LNCAP (cell line): ENCODE measurements around the gene MTF2.

ENCODE experiments used
- CTCF ChIP-seq: fragments of 450-650 bp; IDR thresholded peaks from 2 replicates; pipeline ENCODE4 v1.5.1; 2017; ENCODE audit warnings: mild to moderate bottlenecking

MTF2 gene

GRCh38 chr1:93124556-93125355 lies 45.7 kb downstream of the MTF2 start:
- TF ChIP-seq CTCF, result no peak

GRCh38 chr1:93129507-93130099 lies 50.5 kb downstream of the MTF2 start:
- no peak for TF ChIP-seq CTCF

GRCh38 chr1:93132638-93133037 lies 53.6 kb downstream of the MTF2 start:
- TF ChIP-seq CTCF, result no peak

- TF ChIP-seq CTCF, result no peak
These were observed 57.4 kb downstream of the MTF2 start for GRCh38 chr1:93136445-93136844.

GRCh38 chr1:93137604-93138292 lies 58.7 kb downstream of the MTF2 start:
- no peak for TF ChIP-seq CTCF

GRCh38 chr1:93140106-93140505 lies 61.0 kb downstream of the MTF2 start:
- no peak for TF ChIP-seq CTCF

GRCh38 chr1:93142161-93142560 lies 63.1 kb downstream of the MTF2 start:
- no peak for TF ChIP-seq CTCF
